GM23338 (cell line): ENCODE results near the gene PMM1. TPM values are rescaled to one million over a fixed set of nuclear protein-coding genes. Genes with fewer than 3 reads are reported as not detected.

Experiments used
- ATAC-seq: fragments of 200-7000 bp; cut with Tn5 transposase; 3 replicates; pipeline ENCODE4 v1.9.1; 2020
- DNase-seq: peaks from one replicate; pipeline ENCODE4 v3.0.0-alpha.2; 2015; ENCODE audit warnings: low spot score
- H2AFZ ChIP-seq: fragments of 200-600 bp; sonication (generic); 2 replicates; pipeline ENCODE4 v1.8.0; 2016; ENCODE audit warnings: antibody characterized with exemption, mild to moderate bottlenecking, moderate library complexity
- H3F3A ChIP-seq: fragments of 200-600 bp; sonication (generic); replicated peaks from 2 replicates; pipeline ENCODE4 v1.8.0; 2017; ENCODE audit warnings: antibody characterized with exemption, mixed run types, low read depth
- H3K27ac ChIP-seq: fragments of 200-600 bp; sonication (generic); 2 replicates; pipeline ENCODE4 v1.6.1; 2016; ENCODE audit warnings: low read depth
- H3K27me3 ChIP-seq: fragments of 200-600 bp; sonication (generic); 2 replicates; pipeline ENCODE4 v1.8.0; 2016; ENCODE audit warnings: mild to moderate bottlenecking, mixed run types, moderate library complexity; ENCODE audit not compliant: insufficient read depth
- H3K36me3 ChIP-seq: fragments of 200-600 bp; sonication (generic); 2 replicates; pipeline ENCODE4 v1.8.0; 2016; ENCODE audit warnings: mild to moderate bottlenecking; ENCODE audit not compliant: insufficient read depth
- H3K4me1 ChIP-seq: fragments of 200-600 bp; sonication (generic); 2 replicates; pipeline ENCODE4 v1.8.0; 2016; ENCODE audit warnings: mild to moderate bottlenecking, moderate library complexity; ENCODE audit not compliant: insufficient read depth
- H3K4me2 ChIP-seq: fragments of 200-600 bp; sonication (generic); 2 replicates; pipeline ENCODE4 v1.7.1; 2017; ENCODE audit warnings: mixed run types
- H3K4me3 ChIP-seq: fragments of 200-600 bp; sonication (generic); 2 replicates; pipeline ENCODE4 v1.6.1; 2016; ENCODE audit warnings: mixed run types
- H3K79me2 ChIP-seq: fragments of 200-600 bp; sonication (generic); replicated peaks from 2 replicates; pipeline ENCODE4 v1.8.0; 2017; ENCODE audit warnings: mild to moderate bottlenecking; ENCODE audit not compliant: insufficient read depth
- H3K9me2 ChIP-seq: fragments of 200-600 bp; sonication (generic); 2 replicates; pipeline ENCODE4 v1.8.0; 2017; ENCODE audit not compliant: insufficient read depth
- H4K20me1 ChIP-seq: fragments of 200-600 bp; sonication (generic); replicated peaks from 2 replicates; pipeline ENCODE4 v1.8.0; 2017; ENCODE audit warnings: mild to moderate bottlenecking; ENCODE audit not compliant: insufficient read depth
- H3K27ac Mint-ChIP-seq: 2 replicates; pipeline ENCODE4 v1.8.0; 2020; ENCODE audit warnings: inconsistent platforms, mild to moderate bottlenecking, moderate library complexity, mixed read lengths
- H3K27me3 Mint-ChIP-seq: 3 replicates; pipeline ENCODE4 v1.8.0; 2022; ENCODE audit warnings: low read depth, mild to moderate bottlenecking, moderate library complexity, mixed read lengths, inconsistent platforms; ENCODE audit not compliant: insufficient read depth, poor library complexity
- H3K36me3 Mint-ChIP-seq: 3 replicates; pipeline ENCODE4 v1.8.0; 2021; ENCODE audit warnings: low read depth, mild to moderate bottlenecking, inconsistent platforms, moderate library complexity, mixed read lengths
- H3K4me1 Mint-ChIP-seq: 3 replicates; pipeline ENCODE4 v1.8.0; 2020; ENCODE audit warnings: mild to moderate bottlenecking, inconsistent platforms, mixed read lengths
- H3K4me3 Mint-ChIP-seq: 3 replicates; pipeline ENCODE4 v1.8.0; 2021; ENCODE audit warnings: moderate library complexity, mild to moderate bottlenecking, inconsistent platforms, mixed read lengths
- H3K9me3 Mint-ChIP-seq: 3 replicates; pipeline ENCODE4 v1.8.0; 2020; ENCODE audit warnings: moderate library complexity, mild to moderate bottlenecking, inconsistent platforms, mixed read lengths
- EZH2phosphoT487 ChIP-seq: fragments of 200-600 bp; sonication (generic); IDR thresholded peaks from one replicate; pipeline ENCODE4 v1.8.1; 2018; ENCODE audit warnings: antibody characterized with exemption; ENCODE audit not compliant: unreplicated experiment
- JUNB ChIP-seq: IDR thresholded peaks from one replicate; pipeline ENCODE4 v1.6.1; 2016; ENCODE audit warnings: antibody characterized with exemption; ENCODE audit not compliant: unreplicated experiment
- polyA plus RNA-seq: library from polyadenylated mRNA; unstranded; fragments of >200 nt; fragmentation: Nextera tagmentation; extraction: Ambion mirVana; gene quantifications from 2 replicates; pipeline ENCODE4 v1.2.1, GENCODE V29; 2016
- total RNA-seq: library from RNA; depleted of rRNA; stranded (reverse); fragments of >200 nt; shearing (Covaris generic); gene quantifications from 2 replicates; pipeline ENCODE4 v1.2.3, GENCODE V29; 2014
- TF ChIP-seq, protein P1 (sequence below): IDR thresholded peaks from one replicate; pipeline ENCODE4 v1.6.1; 2018; ENCODE audit warnings: antibody characterized with exemption; ENCODE audit not compliant: unreplicated experiment
- TF ChIP-seq, protein P2 (sequence below), 2 experiments: fragments of 200-600 bp in 1 of 2; sonication (generic) in 1 of 2; conservative IDR thresholded peaks; 2 replicates each; pipeline versions ENCODE4 v1.5.1 to v1.6.1; 2016 to 2017; ENCODE audit warnings: antibody characterized with exemption in 2 of 2, low read depth in 2 of 2, mild to moderate bottlenecking in 2 of 2, moderate library complexity in 1 of 2

The PMM1 gene
- total and polyA plus RNA-seq, 2 experiments from 2014 or later, result 8.7 to 9.9 TPM

DNA sequence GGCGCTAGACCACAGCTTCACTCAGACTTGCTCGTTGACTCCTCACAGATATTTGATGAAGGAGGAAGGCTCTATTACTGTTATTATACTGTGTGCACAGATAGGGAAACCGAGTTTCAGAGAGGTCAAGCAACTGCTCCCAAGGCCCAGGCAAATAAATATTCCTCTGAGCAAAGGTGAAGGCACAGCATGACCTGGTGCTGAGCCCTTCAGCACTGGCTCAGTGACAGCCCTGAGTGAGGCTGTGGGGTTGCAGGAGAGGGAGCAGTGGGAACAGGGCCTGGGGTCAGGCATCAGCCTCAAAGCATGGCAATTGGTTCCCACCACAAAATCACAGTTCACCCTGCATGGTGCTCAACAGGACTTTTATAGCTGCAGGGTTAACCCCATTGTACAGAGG lies 52.4 kb downstream of the PMM1 start:
- Histone ChIP-seq H3F3A (peaks cover 11% of the 10 kb centered on the region), H3K36me3 (peaks cover 7% of the 10 kb centered on the region; the same call in 1 of the 2 replicates), H3K4me1 (peaks cover 3% of the 10 kb centered on the region; the same call in 1 of the 2 replicates), H3K4me2 (no peak overlapping the region), H4K20me1 (peaks cover 12% of the 10 kb centered on the region), H2AFZ (no peak overlapping the region), H3K9me2 (no peaks in the 10 kb centered on the region), H3K27ac (no peak overlapping the region), H3K27me3 (no peaks in the 10 kb centered on the region), H3K79me2 (peaks cover 35% of the 10 kb centered on the region), H3K4me3 (no peak overlapping the region)
- TF ChIP-seq JUNB (no peak), EZH2phosphoT487 (no peak)
- no peaks in the 10 kb centered on the region for H3K9me3 Mint-ChIP-seq
- H3K27me3 Mint-ChIP-seq, result peaks cover 2% of the 10 kb centered on the region
- H3K4me3 Mint-ChIP-seq, result no peak overlapping the region
- H3K4me1 Mint-ChIP-seq, result peaks cover 19% of the 10 kb centered on the region
- peaks cover 44% of the 10 kb centered on the region for H3K36me3 Mint-ChIP-seq
- no peak overlapping the region for H3K27ac Mint-ChIP-seq
- DNase-seq (no peak), ATAC-seq (no peak)

DNA sequence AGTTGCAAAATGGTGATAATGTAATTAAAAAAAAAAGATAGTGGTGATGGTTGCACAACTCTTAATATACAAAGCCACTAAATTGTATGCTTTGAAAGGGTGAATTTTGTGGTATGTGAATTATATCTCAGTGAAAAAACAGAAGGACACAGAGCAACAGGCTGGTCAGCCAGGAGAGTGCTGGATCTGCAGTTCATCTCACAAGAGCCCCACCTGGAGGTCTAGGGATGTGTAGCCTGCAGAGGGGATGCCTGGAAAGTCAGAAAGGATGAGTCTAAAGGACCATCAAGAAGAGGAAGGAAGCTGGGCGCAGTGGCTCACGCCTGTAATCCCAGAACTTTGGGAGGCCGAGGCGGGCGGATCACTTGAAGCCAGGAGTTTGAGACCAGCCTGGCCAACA lies 54.4 kb downstream of the PMM1 start:
- ATAC-seq, result peak; percentile 58
- peaks cover 7% of the 10 kb centered on the region for H3K27me3 Mint-ChIP-seq
- DNase-seq, result peak; percentile 75
- peaks cover 60% of the 10 kb centered on the region for H3K36me3 Mint-ChIP-seq
- peaks cover 12% of the 10 kb centered on the region for H4K20me1 ChIP-seq
- no peaks in the 10 kb centered on the region for H3K9me2 ChIP-seq
- no peak overlapping the region for H3K27ac ChIP-seq
- TF ChIP-seq, protein P1, sequence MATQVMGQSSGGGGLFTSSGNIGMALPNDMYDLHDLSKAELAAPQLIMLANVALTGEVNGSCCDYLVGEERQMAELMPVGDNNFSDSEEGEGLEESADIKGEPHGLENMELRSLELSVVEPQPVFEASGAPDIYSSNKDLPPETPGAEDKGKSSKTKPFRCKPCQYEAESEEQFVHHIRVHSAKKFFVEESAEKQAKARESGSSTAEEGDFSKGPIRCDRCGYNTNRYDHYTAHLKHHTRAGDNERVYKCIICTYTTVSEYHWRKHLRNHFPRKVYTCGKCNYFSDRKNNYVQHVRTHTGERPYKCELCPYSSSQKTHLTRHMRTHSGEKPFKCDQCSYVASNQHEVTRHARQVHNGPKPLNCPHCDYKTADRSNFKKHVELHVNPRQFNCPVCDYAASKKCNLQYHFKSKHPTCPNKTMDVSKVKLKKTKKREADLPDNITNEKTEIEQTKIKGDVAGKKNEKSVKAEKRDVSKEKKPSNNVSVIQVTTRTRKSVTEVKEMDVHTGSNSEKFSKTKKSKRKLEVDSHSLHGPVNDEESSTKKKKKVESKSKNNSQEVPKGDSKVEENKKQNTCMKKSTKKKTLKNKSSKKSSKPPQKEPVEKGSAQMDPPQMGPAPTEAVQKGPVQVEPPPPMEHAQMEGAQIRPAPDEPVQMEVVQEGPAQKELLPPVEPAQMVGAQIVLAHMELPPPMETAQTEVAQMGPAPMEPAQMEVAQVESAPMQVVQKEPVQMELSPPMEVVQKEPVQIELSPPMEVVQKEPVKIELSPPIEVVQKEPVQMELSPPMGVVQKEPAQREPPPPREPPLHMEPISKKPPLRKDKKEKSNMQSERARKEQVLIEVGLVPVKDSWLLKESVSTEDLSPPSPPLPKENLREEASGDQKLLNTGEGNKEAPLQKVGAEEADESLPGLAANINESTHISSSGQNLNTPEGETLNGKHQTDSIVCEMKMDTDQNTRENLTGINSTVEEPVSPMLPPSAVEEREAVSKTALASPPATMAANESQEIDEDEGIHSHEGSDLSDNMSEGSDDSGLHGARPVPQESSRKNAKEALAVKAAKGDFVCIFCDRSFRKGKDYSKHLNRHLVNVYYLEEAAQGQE, result no peak
- TF ChIP-seq, protein P2, sequence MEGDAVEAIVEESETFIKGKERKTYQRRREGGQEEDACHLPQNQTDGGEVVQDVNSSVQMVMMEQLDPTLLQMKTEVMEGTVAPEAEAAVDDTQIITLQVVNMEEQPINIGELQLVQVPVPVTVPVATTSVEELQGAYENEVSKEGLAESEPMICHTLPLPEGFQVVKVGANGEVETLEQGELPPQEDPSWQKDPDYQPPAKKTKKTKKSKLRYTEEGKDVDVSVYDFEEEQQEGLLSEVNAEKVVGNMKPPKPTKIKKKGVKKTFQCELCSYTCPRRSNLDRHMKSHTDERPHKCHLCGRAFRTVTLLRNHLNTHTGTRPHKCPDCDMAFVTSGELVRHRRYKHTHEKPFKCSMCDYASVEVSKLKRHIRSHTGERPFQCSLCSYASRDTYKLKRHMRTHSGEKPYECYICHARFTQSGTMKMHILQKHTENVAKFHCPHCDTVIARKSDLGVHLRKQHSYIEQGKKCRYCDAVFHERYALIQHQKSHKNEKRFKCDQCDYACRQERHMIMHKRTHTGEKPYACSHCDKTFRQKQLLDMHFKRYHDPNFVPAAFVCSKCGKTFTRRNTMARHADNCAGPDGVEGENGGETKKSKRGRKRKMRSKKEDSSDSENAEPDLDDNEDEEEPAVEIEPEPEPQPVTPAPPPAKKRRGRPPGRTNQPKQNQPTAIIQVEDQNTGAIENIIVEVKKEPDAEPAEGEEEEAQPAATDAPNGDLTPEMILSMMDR (conservative IDR thresholded peaks at IDR 0.05; ENCODE audit: low read depth in 2 of 2), result peak; percentile 54 to 57
- no peak overlapping the region; the same call in 2 of the 3 replicates for H3K4me3 Mint-ChIP-seq
- no peaks in the 10 kb centered on the region for H3K9me3 Mint-ChIP-seq
- H3K4me1 Mint-ChIP-seq, result peaks cover 13% of the 10 kb centered on the region
- H3K36me3 ChIP-seq, result peaks cover 10% of the 10 kb centered on the region; the same call in 1 of the 2 replicates
- peaks cover 16% of the 10 kb centered on the region; the same call in 1 of the 2 replicates for H3K79me2 ChIP-seq
- peaks cover 3% of the 10 kb centered on the region; the same call in 1 of the 2 replicates for H3K4me1 ChIP-seq
- H2AFZ ChIP-seq, result no peak overlapping the region
- H3F3A ChIP-seq, result peaks cover 11% of the 10 kb centered on the region
- no peaks in the 10 kb centered on the region for H3K27me3 ChIP-seq
- no peak overlapping the region for H3K4me2 ChIP-seq
- no peak overlapping the region for H3K27ac Mint-ChIP-seq
- no peak overlapping the region for H3K4me3 ChIP-seq
